ENCODE data around the gene ACTR1A. TPM values are rescaled to one million over a fixed set of nuclear protein-coding genes. Genes with fewer than 3 reads are reported as not detected.

The ACTR1A gene
- total RNA-seq, 1 experiment from 2014 or later: 82.1 TPM

GRCh38 chr10:102507521-102507920 is 5.0 kb upstream of the ACTR1A start:
- no CpG with 5 or more reads among the region's 3 CpGs for WGBS (ENCODE audit: extremely low coverage, insufficient read length, low lambda C conversion rate)
- no peak overlapping the region for H3K23ac ChIP-seq (ENCODE audit: insufficient read length, low read depth, low read length)
- H3K36me3 Mint-ChIP-seq (ENCODE audit: insufficient read depth in 1 of 3, low read depth in 3 of 3): peaks cover 7 to 36% (median 29%) of the 10 kb centered on the region in 3 experiments

More at GRCh38 chr10:102507521-102507920, 5.0 kb upstream of the ACTR1A start:
- Histone ChIP-seq H3K79me2 (ENCODE audit: insufficient read depth, low read length) (no peaks in the 10 kb centered on the region), H2BK5ac (ENCODE audit: insufficient read length, low read length) (no peak overlapping the region), H3K27ac (ENCODE audit: insufficient read length, low read depth, low read length) (no peak overlapping the region), H3K4ac (ENCODE audit: low read depth, low read length) (no peak overlapping the region), H4K20me1 (ENCODE audit: control insufficient read depth, insufficient read depth, insufficient read length) (no peaks in the 10 kb centered on the region), H3K14ac (ENCODE audit: insufficient read depth, low read length) (no peak overlapping the region), H3K56ac (ENCODE audit: insufficient read length, low read depth, low read length) (no peak overlapping the region), H3K9ac (ENCODE audit: extremely low read depth, insufficient read length, low read length) (no peak overlapping the region), H2BK12ac (ENCODE audit: insufficient read length, low read depth, low read length) (no peak overlapping the region), H3K4me1 (ENCODE audit: insufficient read depth, low read length) (no peaks in the 10 kb centered on the region), H3K27me3 (ENCODE audit: insufficient read depth, low read length) (peaks cover 4% of the 10 kb centered on the region; the same call in 1 of the 2 replicates), H2BK120ac (ENCODE audit: low read depth, low read length, poor library complexity, severe bottlenecking) (no peak overlapping the region), H2BK15ac (ENCODE audit: low read depth, low read length) (no peak overlapping the region), H3K18ac (ENCODE audit: insufficient read length, low read depth, low read length) (no peak overlapping the region), H3K9me3 (ENCODE audit: control insufficient read depth, low read depth, low read length) (no peaks in the 10 kb centered on the region), H3K79me1 (ENCODE audit: insufficient read depth, low read depth, low read length, poor library complexity, severe bottlenecking) (no peaks in the 10 kb centered on the region), H2AK5ac (ENCODE audit: insufficient read length, low read length) (no peak overlapping the region), H2BK20ac (ENCODE audit: low read depth, low read length, poor library complexity, severe bottlenecking) (no peak overlapping the region), H4K5ac (ENCODE audit: insufficient read length, low read depth, low read length) (no peak overlapping the region), H4K8ac (replicated peaks; ENCODE audit: insufficient read length, low read depth, low read length) (no peak overlapping the region), H3K4me2 (ENCODE audit: insufficient read depth, insufficient read length, low read length) (no peak overlapping the region), H3K23me2 (ENCODE audit: insufficient read length, low read depth, low read length, poor library complexity, severe bottlenecking) (no peaks in the 10 kb centered on the region), H4K91ac (ENCODE audit: insufficient read length, low read depth, low read length) (no peak overlapping the region), H3T11ph (ENCODE audit: low read length) (no peak overlapping the region), H2AFZ (ENCODE audit: low read length) (no peak overlapping the region)
- Mint-ChIP-seq H3K9me3 (no peaks in the 10 kb centered on the region; a peak in 1 of 5 replicates), H3K4me3 (no peak overlapping the region), H3K27me3 (ENCODE audit: low read depth) (peaks cover 33% of the 10 kb centered on the region), H3K27ac (no peak overlapping the region), H3K4me1 (peaks cover 8 to 9% of the 10 kb centered on the region in 2 experiments)
- DNase-seq: no peak
- TF ChIP-seq, protein P1, sequence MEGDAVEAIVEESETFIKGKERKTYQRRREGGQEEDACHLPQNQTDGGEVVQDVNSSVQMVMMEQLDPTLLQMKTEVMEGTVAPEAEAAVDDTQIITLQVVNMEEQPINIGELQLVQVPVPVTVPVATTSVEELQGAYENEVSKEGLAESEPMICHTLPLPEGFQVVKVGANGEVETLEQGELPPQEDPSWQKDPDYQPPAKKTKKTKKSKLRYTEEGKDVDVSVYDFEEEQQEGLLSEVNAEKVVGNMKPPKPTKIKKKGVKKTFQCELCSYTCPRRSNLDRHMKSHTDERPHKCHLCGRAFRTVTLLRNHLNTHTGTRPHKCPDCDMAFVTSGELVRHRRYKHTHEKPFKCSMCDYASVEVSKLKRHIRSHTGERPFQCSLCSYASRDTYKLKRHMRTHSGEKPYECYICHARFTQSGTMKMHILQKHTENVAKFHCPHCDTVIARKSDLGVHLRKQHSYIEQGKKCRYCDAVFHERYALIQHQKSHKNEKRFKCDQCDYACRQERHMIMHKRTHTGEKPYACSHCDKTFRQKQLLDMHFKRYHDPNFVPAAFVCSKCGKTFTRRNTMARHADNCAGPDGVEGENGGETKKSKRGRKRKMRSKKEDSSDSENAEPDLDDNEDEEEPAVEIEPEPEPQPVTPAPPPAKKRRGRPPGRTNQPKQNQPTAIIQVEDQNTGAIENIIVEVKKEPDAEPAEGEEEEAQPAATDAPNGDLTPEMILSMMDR (conservative IDR thresholded peaks at IDR 0.05): no peak

Data from H9 (cell line).